ENCODE measurements around the gene MED22.

MED22 gene

GRCh38 chr9:133348718-133349573 is 1.0 kb upstream of the MED22 start:
- no peak for DNase-seq (ENCODE audit: low read depth)
- TF ChIP-seq CTCF (conservative IDR thresholded peaks at IDR 0.05; ENCODE audit: low read length): no peak
- peak overlapping the region; percentile 100 for H3K4me3 ChIP-seq (ENCODE audit: low read length)

DNA sequence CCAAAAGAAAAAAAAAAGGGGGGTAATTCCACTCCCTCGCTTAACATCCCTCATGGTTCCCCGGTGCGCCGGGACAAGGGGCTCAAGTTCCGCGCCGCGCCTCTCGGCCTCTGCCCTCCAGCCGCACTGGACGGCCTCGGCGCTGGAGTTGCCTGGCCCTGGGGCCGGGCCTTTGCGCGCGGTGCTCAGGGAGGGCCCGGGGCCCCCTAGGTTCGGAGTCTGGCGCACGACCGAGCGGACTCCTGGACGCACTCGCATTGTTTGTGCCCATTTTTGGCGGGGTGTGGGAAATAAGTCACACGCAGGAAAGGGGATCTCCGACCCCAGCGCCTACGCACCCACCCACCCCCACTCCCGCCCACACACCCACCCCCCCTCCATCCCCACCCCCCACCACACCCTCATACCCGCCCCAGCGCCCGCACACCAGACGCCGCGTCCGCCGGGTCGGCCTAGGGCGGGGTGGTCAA is 381 bp downstream of the MED22 start:
- no peak for DNase-seq (ENCODE audit: low read depth)
- no peak for TF ChIP-seq CTCF (conservative IDR thresholded peaks at IDR 0.05; ENCODE audit: low read length)

GRCh38 chr9:133346021-133346785 is 1.7 kb downstream of the MED22 start:
- DNase-seq (ENCODE audit: low read depth): no peak
- H3K4me3 ChIP-seq (ENCODE audit: low read length): peak overlapping the region; percentile 100
- no peak for TF ChIP-seq CTCF (conservative IDR thresholded peaks at IDR 0.05; ENCODE audit: low read length)

More for the DNA sequence above, 381 bp downstream of the MED22 start:
- peak overlapping the region; percentile 100 for H3K4me3 ChIP-seq (ENCODE audit: low read length)

GRCh38 chr9:133345596-133345995 is 2.3 kb downstream of the MED22 start:
- no peak overlapping the region for H3K4me3 ChIP-seq (ENCODE audit: low read length)
- TF ChIP-seq CTCF (conservative IDR thresholded peaks at IDR 0.05; ENCODE audit: low read length): no peak
- DNase-seq (ENCODE audit: low read depth): no peak

DNA sequence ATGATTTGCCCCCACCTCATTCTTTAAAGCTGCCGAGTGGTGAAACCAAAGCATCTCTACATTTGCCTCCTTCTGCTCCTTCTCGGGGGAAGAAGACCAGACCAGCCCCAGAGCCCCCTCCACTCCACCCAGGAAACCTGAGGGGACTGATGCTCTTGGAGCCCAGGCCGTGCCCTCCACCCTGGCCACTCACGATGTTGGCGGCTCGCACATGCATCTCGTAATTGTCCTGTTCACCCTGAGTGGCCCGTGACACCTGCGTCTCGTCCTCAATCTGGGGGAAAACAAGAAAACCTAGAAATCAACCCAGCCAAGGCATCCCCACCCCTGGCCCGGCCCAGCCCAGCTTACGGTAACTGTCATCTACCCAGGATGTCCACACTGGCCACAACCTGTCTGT is 3.0 kb downstream of the MED22 start:
- TF ChIP-seq CTCF (conservative IDR thresholded peaks at IDR 0.05; ENCODE audit: low read length): no peak
- H3K4me3 ChIP-seq (ENCODE audit: low read length): no peak overlapping the region
- DNase-seq (ENCODE audit: low read depth): no peak

- no peak for TF ChIP-seq CTCF (conservative IDR thresholded peaks at IDR 0.05; ENCODE audit: low read length)
- no peak for DNase-seq (ENCODE audit: low read depth)
- no peak overlapping the region for H3K4me3 ChIP-seq (ENCODE audit: low read length)
Observed at GRCh38 chr9:133344071-133344470, 3.9 kb downstream of the MED22 start.
